HepG2 (cell line): ENCODE results near the gene SLC22A5. TPM values are rescaled to one million over a fixed set of nuclear protein-coding genes. Genes with fewer than 3 reads are reported as not detected.

Experiments used
- ARID4A ChIP-seq: sonication (generic); formaldehyde crosslinking; IDR thresholded peaks from 2 replicates; pipeline ENCODE4 v1.5.0; 2020; ENCODE audit warnings: mild to moderate bottlenecking, missing genetic modification reagents, borderline replicate concordance
- BRCA1 ChIP-seq: sonication (generic); formaldehyde crosslinking; IDR thresholded peaks from 2 replicates; pipeline ENCODE4 v1.4.0; 2020; ENCODE audit warnings: missing genetic modification reagents
- CBFB ChIP-seq: sonication (generic); formaldehyde crosslinking; IDR thresholded peaks from 2 replicates; pipeline ENCODE4 v1.4.0; 2020; ENCODE audit warnings: missing genetic modification reagents
- HMG20A ChIP-seq: IDR thresholded peaks from 2 replicates; pipeline ENCODE4 v1.6.1; 2016; ENCODE audit warnings: borderline replicate concordance
- IRX3 ChIP-seq: sonication (generic); formaldehyde crosslinking; IDR thresholded peaks from 2 replicates; pipeline ENCODE4 v1.8.1; 2023; ENCODE audit warnings: mild to moderate bottlenecking, low read depth, missing genetic modification reagents, borderline replicate concordance
- KLF6 ChIP-seq: IDR thresholded peaks from 2 replicates; pipeline ENCODE4 v1.8.0; 2016; ENCODE audit warnings: missing biosample characterization, missing genetic modification reagents
- NFE2 ChIP-seq: sonication (generic); formaldehyde crosslinking; IDR thresholded peaks from 2 replicates; pipeline ENCODE4 v1.4.0; 2020; ENCODE audit warnings: missing genetic modification reagents
- SOX5 ChIP-seq: IDR thresholded peaks from 2 replicates; pipeline ENCODE4 v1.6.1; 2016; ENCODE audit warnings: borderline replicate concordance
- SP5 ChIP-seq: IDR thresholded peaks from 2 replicates; pipeline ENCODE4 v1.6.1; 2016; ENCODE audit warnings: low read depth, borderline replicate concordance
- SSRP1 ChIP-seq: IDR thresholded peaks from 2 replicates; pipeline ENCODE4 v1.6.1; 2016; ENCODE audit warnings: control low read depth
- THRA ChIP-seq: sonication (generic); formaldehyde crosslinking; IDR thresholded peaks from 2 replicates; pipeline ENCODE4 v1.4.0; 2020; ENCODE audit warnings: missing genetic modification reagents, borderline replicate concordance
- ZFP37 ChIP-seq: sonication (generic); formaldehyde crosslinking; IDR thresholded peaks from 2 replicates; pipeline ENCODE4 v1.4.0; 2020; ENCODE audit warnings: missing genetic modification reagents, borderline replicate concordance
- ZNF274 ChIP-seq: sonication (generic); formaldehyde crosslinking; IDR thresholded peaks from 2 replicates; pipeline ENCODE4 v1.5.1; 2020; ENCODE audit warnings: mild to moderate bottlenecking, missing genetic modification reagents
- ZNF639 ChIP-seq: conservative IDR thresholded peaks from 2 replicates; pipeline ENCODE4 v1.6.1; 2018; ENCODE audit warnings: missing genetic modification reagents
- ZNF646 ChIP-seq: sonication (generic); formaldehyde crosslinking; IDR thresholded peaks from 2 replicates; pipeline ENCODE4 v1.9.0; 2021; ENCODE audit warnings: mild to moderate bottlenecking, missing genetic modification reagents
- ZNF878 ChIP-seq: sonication (generic); formaldehyde crosslinking; IDR thresholded peaks from 2 replicates; pipeline ENCODE4 v1.8.1; 2023; ENCODE audit warnings: mild to moderate bottlenecking, missing genetic modification reagents, moderate library complexity
- polyA plus RNA-seq, 8 experiments: library from polyadenylated mRNA; depleted of rRNA in 3 of 8; stranded (reverse) in 7 of 8; unstranded in 1 of 8; fragments of >200 nt; fragmentation: Illumina TruSeq in 4 of 8; extraction: Trizol in 4 of 8; gene quantifications; 2 replicates each; pipeline versions ENCODE4 v1.2.1 to v1.2.3, GENCODE V29; 2011 to 2016; ENCODE audit warnings: low read depth in 4 of 8, missing spikeins in 1 of 8, mixed read lengths in 1 of 8; ENCODE audit not compliant: insufficient read depth in 1 of 8
- total RNA-seq, 5 experiments: library from RNA; depleted of rRNA; stranded (reverse); fragments of >200 nt; fragmentation: Illumina TruSeq; extraction: Trizol; gene quantifications; 2 replicates each; pipeline ENCODE4 v1.2.3, GENCODE V29; 2016; ENCODE audit warnings: low read depth in 1 of 5

The SLC22A5 gene
- total and polyA plus RNA-seq, 2 of the 13 experiments (the other 11 are each of a cell fraction or from before 2014, with no cell fraction given) = 7.1 to 15.1 TPM

GRCh38 chr5:132419502-132420468 lies 50.3 kb downstream of the SLC22A5 start (continued):
- TF ChIP-seq THRA (CRISPR knock-in tag) (0 out of 2 replicates have a peak, but pooled peaks have one; percentile 32), BRCA1 (CRISPR knock-in tag) (no peak), ZNF878 (CRISPR knock-in tag) (no peak), SP5 (CRISPR knock-in tag) (no peak), KLF6 (no peak), ZNF646 (CRISPR knock-in tag) (no peak), ARID4A (CRISPR knock-in tag) (no peak), SOX5 (CRISPR knock-in tag) (0 out of 2 replicates have a peak, but pooled peaks have one; percentile 11), SSRP1 (CRISPR knock-in tag) (no peak), ZNF639 (no peak), CBFB (no peak), IRX3 (no peak), NFE2 (no peak), ZNF274 (CRISPR knock-in tag) (no peak), ZFP37 (CRISPR knock-in tag) (no peak), HMG20A (no peak)
